Keratinocyte (primary cell): ENCODE data around the gene CATSPER1.

Experiments used
- EZH2 ChIP-seq: IDR thresholded peaks from one replicate; pipeline ENCODE4 v1.6.1; 2012; ENCODE audit warnings: inconsistent platforms, mild to moderate bottlenecking, low read length, moderate library complexity
- TF ChIP-seq, protein P1 (sequence below), 3 experiments: IDR thresholded peaks in 1 of 3; conservative IDR thresholded peaks in 1 of 3; optimal IDR thresholded peaks in 1 of 3; 2 replicates in 2 of 3; 3 replicates in 1 of 3; pipeline versions ENCODE3 to v1.5.1; 2011; ENCODE audit warnings: low read length in 3 of 3, mild to moderate bottlenecking in 3 of 3, moderate library complexity in 2 of 3, control low read depth in 1 of 3, inconsistent platforms in 1 of 3; ENCODE audit not compliant: insufficient read depth in 2 of 3; ENCODE audit errors: extremely low read depth in 1 of 3

DNA sequence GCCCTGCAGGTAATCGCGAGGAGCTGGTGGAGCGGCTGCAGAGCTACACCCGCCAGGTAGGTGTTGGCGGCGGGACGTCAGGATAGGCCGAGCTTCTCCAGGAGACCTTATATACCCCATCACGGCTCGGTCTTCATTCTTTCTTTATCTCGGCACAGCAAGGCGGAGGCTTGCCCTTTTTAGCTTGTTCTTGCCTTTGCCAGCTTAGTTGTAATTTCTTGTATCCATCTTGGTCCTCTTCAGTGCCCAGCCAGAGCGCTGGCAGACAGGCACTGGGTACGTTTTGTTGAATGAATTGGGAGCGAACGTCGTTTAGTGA is 26.3 kb upstream of the CATSPER1 start:
- TF ChIP-seq, protein P1, sequence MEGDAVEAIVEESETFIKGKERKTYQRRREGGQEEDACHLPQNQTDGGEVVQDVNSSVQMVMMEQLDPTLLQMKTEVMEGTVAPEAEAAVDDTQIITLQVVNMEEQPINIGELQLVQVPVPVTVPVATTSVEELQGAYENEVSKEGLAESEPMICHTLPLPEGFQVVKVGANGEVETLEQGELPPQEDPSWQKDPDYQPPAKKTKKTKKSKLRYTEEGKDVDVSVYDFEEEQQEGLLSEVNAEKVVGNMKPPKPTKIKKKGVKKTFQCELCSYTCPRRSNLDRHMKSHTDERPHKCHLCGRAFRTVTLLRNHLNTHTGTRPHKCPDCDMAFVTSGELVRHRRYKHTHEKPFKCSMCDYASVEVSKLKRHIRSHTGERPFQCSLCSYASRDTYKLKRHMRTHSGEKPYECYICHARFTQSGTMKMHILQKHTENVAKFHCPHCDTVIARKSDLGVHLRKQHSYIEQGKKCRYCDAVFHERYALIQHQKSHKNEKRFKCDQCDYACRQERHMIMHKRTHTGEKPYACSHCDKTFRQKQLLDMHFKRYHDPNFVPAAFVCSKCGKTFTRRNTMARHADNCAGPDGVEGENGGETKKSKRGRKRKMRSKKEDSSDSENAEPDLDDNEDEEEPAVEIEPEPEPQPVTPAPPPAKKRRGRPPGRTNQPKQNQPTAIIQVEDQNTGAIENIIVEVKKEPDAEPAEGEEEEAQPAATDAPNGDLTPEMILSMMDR (optimal IDR thresholded peaks at IDR 0.05 in 1 of 3, IDR thresholded peaks at IDR 0.05 in 1 of 3, conservative IDR thresholded peaks at IDR 0.05 in 1 of 3; ENCODE audit: extremely low read depth in 1 of 3, insufficient read depth in 2 of 3, low read length in 3 of 3): no peak
- TF ChIP-seq EZH2: no peak
